RWPE1 (cell line): ENCODE results near the gene CD70.
"Not testable (repeated sequence)": the region's sequence is repeated elsewhere in the genome, so short reads cannot be mapped to it uniquely, and the experiment has no call there.

ENCODE experiments used
- CTCF ChIA-PET: fragments of 350-600 bp; sonication (Branson Sonifier 250); formaldehyde crosslinking; extraction: SDS; loops from one replicate; lab custom pipeline; 2021; lab: Yijun Ruan, JAX
- POLR2A ChIA-PET: fragments of 400-600 bp; formaldehyde crosslinking; extraction: SDS; loops from one replicate; lab custom pipeline; 2020; ENCODE audit warnings: antibody characterized with exemption; ENCODE audit not compliant: low non-redundant PET; lab: Yijun Ruan, JAX
- DNase-seq: peaks from one replicate; pipeline ENCODE4 v3.0.0; 2012; ENCODE audit warnings: low spot score
- H3K27ac ChIP-seq: fragments of 450-650 bp; 2 replicates; pipeline ENCODE4 v1.5.1; 2017
- TF ChIP-seq, protein P1 (sequence below): fragments of 450-650 bp; conservative IDR thresholded peaks from 2 replicates; pipeline ENCODE4 v1.5.1; 2017; ENCODE audit warnings: low read depth, mild to moderate bottlenecking

CD70 gene

DNA sequence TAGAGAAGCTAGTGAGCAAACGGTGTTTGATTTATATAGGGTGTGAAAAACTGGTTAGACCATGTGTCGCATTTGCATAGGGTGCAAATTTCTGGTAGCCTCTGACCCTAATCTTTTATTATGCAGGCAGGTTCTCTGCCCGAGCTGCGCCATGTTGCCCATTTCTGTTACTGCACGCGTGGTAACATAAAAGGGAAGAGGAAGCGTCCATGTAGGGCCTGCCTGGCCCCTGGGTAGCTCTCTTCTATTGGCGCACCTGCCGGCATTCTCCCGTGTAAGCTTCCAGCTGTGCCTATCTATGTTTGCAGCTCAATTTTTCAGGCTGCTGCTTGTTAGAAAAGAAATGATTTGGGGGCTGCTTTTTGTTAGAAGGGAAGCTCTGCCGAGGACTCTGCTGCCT is 14.0 kb upstream of the CD70 start:
- no peak for DNase-seq
- TF ChIP-seq, protein P1, sequence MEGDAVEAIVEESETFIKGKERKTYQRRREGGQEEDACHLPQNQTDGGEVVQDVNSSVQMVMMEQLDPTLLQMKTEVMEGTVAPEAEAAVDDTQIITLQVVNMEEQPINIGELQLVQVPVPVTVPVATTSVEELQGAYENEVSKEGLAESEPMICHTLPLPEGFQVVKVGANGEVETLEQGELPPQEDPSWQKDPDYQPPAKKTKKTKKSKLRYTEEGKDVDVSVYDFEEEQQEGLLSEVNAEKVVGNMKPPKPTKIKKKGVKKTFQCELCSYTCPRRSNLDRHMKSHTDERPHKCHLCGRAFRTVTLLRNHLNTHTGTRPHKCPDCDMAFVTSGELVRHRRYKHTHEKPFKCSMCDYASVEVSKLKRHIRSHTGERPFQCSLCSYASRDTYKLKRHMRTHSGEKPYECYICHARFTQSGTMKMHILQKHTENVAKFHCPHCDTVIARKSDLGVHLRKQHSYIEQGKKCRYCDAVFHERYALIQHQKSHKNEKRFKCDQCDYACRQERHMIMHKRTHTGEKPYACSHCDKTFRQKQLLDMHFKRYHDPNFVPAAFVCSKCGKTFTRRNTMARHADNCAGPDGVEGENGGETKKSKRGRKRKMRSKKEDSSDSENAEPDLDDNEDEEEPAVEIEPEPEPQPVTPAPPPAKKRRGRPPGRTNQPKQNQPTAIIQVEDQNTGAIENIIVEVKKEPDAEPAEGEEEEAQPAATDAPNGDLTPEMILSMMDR, result no peak
- ChIA-PET CTCF (no interaction called here), POLR2A (no interaction called here)
- no peak overlapping the region for H3K27ac ChIP-seq

DNA sequence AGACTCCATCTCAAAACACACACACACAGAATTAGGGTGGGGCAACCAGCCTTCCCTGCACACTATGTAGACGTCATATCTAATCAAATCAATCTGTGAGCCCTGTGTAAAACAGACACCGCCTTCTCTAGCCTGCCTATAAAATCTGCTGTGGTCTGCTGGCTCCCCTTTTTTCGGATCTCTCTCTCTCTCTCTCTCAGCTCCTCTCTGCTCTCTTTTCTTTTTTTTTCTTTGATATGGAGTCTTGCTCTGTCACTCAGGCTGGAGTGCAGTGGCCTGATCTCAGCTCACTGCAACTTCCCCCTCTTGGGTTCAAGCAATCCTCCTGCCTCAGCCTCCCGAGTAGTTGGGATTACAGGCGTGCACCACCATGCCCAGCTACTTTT is 11.8 kb upstream of the CD70 start:
- ChIA-PET POLR2A (no interaction called here), CTCF (no interaction called here)
- TF ChIP-seq, protein P1, result no peak
- no peak for DNase-seq
- H3K27ac ChIP-seq, result no peak overlapping the region

DNA sequence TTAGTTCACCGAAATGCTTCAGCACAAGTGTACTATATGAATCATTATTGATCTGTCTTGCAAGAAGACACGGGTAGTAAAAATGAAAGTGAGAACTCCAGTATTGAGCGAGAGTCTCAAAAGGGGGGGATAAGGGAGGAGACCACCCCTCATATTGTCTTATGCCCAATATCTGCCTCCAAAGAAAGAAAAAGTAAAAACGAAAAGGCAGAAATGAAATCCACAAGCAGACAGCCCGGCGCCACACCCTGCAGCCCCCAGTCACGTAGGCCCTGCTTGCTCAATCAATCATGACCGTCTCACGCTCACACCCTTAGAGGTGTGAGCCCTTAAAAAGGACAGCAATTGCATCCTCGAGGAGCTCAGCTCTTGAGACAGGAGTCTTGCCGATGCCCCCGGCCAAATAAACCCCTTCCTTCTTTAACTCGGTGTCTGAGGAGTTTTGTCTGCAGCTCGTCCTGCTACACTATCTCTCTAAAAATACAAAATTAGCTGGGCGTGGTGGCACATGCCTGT is 10.6 kb upstream of the CD70 start:
- POLR2A ChIA-PET, H3K27ac ChIP-seq, DNase-seq, CTCF ChIA-PET: not testable (repeated sequence)

DNA sequence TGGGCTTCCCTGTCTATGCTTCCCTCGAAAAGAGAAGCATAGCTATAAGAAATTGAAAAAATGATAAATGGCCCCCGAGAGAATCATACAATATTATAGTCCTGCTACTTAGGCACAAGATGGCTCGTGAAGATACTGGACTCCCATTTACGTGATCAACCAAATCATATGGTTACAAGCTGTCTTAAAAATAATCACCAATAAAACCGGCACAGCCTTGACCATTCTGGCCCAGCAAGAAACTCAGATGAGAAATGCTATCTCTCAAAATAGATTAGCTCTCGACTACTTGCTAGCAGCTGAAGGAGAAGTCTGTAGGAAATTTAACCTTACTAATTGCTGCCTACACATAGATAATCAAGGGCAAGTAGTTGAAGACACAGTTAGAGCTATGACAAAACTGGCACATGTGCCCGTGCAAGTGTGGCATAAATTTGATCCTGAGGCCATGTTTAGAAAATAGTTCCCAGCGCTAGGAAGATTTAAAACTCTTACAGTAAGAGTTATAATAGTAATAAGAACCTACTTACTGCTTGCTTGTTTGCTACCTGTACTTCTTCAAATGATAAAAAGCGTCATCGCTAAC is 10.1 kb upstream of the CD70 start:
- CTCF ChIA-PET, POLR2A ChIA-PET, H3K27ac ChIP-seq, DNase-seq: not testable (repeated sequence)

DNA sequence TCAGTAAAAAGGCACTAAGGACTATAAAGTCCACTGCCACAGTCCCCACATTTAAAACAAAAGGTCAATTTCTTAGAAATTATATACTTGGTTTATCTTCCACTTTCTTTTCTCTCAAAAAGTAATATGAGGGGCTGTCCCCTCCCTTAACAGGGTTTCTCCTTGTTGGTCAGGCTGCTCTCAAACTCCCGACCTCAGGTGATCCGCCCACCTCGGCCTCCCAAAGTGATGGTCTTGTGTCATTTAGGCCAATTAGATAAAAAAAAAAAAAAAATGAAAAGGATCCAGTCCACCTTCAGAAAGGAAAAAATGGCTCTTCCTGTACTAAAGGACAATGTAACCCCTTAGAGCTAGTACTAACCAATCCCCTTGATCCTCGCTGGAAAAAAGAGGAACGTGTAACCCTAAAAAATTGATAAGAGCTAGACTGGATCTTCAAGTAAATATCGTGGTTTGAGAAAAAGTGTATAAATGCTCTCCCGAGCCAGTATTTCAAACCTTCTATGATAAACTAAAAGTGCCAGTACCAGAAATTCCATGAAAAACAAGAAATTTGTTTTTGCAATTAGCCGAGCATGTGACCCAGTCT is 9.0 kb upstream of the CD70 start:
- CTCF ChIA-PET, result no interaction called here
- POLR2A ChIA-PET, result no interaction called here
- no peak overlapping the region for H3K27ac ChIP-seq
- DNase-seq, result no peak
- TF ChIP-seq, protein P1, result no peak

DNA sequence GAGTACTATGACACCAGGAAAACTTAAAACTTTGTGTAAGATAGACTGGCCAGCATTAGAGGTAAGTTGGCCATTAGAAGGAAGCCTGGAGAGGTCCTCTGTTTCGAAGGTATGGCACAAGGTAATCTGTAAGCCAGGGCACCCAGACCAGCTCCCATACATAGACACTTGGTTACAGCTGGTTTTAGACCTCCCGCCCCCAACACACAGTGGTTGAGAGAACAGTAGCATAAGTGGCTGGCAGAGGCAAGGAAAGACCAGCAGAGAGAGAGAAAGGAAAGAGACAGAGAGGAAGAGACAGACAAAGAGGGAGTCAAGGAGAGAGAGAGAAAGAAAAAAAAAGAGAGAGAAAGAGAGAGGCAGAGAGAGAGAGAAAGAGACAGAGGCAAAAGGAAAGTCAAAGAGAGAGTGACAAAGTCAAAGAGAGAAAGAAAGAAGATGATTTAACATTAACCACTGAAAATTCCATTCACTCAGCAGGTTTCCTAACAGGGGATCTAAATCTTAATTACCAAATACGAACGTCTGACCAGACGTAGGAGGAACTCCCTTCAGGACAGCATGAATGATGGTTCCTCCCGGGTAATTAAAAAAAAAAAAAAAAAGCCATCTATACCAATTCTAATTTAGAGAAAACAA is 7.4 kb upstream of the CD70 start:
- POLR2A ChIA-PET, H3K27ac ChIP-seq, DNase-seq, CTCF ChIA-PET: not testable (repeated sequence)

DNA sequence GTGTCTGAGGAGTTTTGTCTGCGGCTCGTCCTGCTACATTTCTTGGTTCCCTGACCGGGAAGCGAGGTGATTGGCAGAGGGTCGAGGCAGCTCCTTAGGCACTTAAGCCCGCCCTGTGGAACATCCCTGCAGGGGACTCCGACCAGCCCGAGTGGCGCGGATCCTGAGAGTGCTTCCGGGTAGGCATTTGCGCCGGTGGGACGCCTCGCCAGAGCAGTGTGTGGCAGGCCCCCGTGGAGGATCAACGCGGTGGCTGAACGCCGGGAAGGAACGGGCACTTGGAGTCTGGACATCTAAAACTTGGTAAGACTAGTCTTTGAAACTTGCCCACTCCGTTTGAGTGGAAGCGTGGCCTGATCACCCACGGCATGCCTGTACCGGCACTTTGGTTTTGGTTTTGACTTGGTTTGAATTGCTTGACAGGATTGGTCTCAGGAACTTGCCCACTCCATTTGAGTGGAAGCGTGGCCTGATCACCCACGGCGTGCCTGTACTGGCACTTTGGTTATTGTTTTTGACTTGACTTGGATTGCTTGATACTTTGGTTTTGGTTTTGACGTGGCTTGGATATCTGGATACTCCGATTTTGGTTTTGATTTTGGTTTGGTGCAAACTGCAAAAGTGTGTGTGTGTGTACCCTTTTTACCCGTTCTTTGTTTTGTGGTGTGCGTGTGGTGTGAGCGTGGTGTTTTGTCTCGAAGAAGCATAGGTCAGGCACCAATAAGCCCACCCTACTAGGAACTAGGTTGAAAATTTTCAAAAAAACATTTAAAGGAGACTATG is 6.7 kb upstream of the CD70 start:
- POLR2A ChIA-PET, result not testable (repeated sequence)

DNA sequence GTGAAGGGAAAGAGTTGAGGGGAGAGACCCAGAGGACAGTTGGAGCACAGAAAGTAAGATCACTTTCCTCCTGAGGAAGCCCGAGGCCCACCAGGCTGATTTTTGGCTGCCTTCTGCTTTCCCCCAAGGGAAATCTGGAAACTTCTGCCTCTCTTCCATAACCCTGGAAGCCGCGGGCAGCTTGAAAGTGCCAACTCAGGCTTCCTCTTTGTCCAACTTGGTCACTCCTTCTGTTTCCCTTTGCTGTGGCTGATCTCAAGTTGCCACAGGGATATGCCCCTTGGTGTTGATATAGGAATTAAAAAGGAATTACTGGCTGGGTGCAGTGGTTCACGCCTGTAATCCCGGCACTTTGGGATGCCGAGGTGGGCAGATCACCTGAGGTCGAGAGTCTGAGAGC is 5.7 kb upstream of the CD70 start:
- ChIA-PET CTCF (interaction anchor here (0.6 kb wide), 1 partner anchor 1056 kb away, joined by 4 read pairs; no protein-coding TSS in a partner anchor), POLR2A (no interaction called here)
- DNase-seq, result no peak
- TF ChIP-seq, protein P1, result no peak
- H3K27ac ChIP-seq, result no peak overlapping the region

More for the DNA sequence above, 6.7 kb upstream of the CD70 start:
- DNase-seq, CTCF ChIA-PET, H3K27ac ChIP-seq: not testable (repeated sequence)
